ENCODE data around the gene ERC1. TPM values are rescaled to one million over a fixed set of nuclear protein-coding genes. Genes with fewer than 3 reads are reported as not detected.

Gene ERC1
- total and polyA plus RNA-seq, 7 donors: 5.4 to 97.8 (median 34.6) TPM

DNA sequence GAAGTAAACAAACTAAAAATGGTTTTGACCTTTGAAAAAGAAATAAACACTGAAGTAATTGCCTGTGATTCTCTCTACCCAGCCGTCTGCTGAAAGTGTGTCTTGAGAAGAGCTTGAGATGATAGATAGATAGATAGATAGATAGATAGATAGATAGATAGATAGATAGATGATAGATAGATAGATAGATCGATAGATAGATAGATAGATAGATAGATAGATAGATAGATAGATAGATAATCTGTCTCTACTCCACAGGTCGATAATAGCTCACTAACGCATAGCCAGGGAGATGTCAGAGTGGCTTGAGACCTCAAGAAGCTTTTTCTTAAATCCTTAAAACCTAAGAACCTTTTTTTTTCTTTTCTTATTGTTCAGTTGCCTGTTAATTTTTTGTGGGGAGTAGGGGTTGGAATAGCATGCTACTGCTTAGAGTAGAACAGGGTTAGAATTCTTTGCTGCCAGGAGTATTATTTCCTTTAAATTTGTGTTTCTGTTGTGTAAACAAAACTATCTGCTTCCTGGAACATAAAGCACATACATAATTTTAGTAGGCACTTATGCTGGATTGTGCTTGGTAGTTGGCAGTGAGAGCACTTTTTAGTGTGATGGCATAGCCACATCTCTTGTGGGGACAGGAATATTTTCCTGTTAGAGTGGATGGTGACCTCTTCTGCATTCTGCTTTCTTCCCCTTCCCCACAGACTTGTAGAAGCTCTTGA lies 433.8 kb downstream of the ERC1 start:
- DNase-seq: no peak
- H3K36me3 ChIP-seq: no peaks in the 10 kb centered on the region
- TF ChIP-seq POLR2A (IDR thresholded peaks at IDR 0.05): no peak
- TF ChIP-seq EP300 (IDR thresholded peaks at IDR 0.05): no peak
- no peak for TF ChIP-seq POLR2AphosphoS5 (IDR thresholded peaks at IDR 0.05)
- TF ChIP-seq, protein P1, sequence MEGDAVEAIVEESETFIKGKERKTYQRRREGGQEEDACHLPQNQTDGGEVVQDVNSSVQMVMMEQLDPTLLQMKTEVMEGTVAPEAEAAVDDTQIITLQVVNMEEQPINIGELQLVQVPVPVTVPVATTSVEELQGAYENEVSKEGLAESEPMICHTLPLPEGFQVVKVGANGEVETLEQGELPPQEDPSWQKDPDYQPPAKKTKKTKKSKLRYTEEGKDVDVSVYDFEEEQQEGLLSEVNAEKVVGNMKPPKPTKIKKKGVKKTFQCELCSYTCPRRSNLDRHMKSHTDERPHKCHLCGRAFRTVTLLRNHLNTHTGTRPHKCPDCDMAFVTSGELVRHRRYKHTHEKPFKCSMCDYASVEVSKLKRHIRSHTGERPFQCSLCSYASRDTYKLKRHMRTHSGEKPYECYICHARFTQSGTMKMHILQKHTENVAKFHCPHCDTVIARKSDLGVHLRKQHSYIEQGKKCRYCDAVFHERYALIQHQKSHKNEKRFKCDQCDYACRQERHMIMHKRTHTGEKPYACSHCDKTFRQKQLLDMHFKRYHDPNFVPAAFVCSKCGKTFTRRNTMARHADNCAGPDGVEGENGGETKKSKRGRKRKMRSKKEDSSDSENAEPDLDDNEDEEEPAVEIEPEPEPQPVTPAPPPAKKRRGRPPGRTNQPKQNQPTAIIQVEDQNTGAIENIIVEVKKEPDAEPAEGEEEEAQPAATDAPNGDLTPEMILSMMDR (IDR thresholded peaks at IDR 0.05): no peak
- intact Hi-C loops (cut with DNase I): no loop called here
- no peaks in the 10 kb centered on the region for H3K27me3 ChIP-seq
- H3K27ac ChIP-seq: no peak overlapping the region
- H3K4me1 ChIP-seq: peaks cover 0 to under 1% (median 0%) of the 10 kb centered on the region in 4 donors
- WGBS, 2 donors: 63 to 80% methylated on average over 4 of the region's 4 CpGs
- peaks cover 2 to 7% (median 6%) of the 10 kb centered on the region in 4 donors for H3K9me3 ChIP-seq
- H3K4me3 ChIP-seq: no peak overlapping the region

DNA sequence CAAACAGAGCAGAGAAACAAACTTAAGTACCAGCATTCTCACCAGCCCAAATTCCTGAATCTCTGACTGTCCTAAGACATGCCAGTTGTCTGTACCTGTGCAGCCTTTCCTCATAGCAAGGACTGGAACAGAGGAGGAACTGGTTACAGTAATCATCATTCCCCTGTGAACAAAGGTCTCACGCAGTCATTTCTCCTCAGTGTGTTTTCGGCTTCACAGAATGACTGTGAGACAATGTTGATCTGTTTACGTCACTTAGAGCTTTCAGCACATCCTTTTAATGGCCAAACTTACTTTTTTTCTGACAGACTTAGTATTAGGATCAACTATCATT lies 434.3 kb downstream of the ERC1 start:
- Histone ChIP-seq H3K27me3 (no peaks in the 10 kb centered on the region), H3K4me1 (peaks cover 0 to 5% (median 0%) of the 10 kb centered on the region in 4 donors), H3K36me3 (no peaks in the 10 kb centered on the region), H3K9me3 (peaks cover 2 to 7% (median 6%) of the 10 kb centered on the region in 4 donors), H3K27ac (no peak overlapping the region), H3K4me3 (no peak overlapping the region)
- no peak for DNase-seq
- intact Hi-C loops (cut with DNase I): no loop called here
- TF ChIP-seq EP300 (IDR thresholded peaks at IDR 0.05) (no peak), POLR2AphosphoS5 (IDR thresholded peaks at IDR 0.05) (no peak), POLR2A (IDR thresholded peaks at IDR 0.05) (no peak)
- TF ChIP-seq, protein P1 (IDR thresholded peaks at IDR 0.05): no peak
- WGBS, 2 donors: 89 to 90% methylated on average over 3 of the region's 3 CpGs

DNA sequence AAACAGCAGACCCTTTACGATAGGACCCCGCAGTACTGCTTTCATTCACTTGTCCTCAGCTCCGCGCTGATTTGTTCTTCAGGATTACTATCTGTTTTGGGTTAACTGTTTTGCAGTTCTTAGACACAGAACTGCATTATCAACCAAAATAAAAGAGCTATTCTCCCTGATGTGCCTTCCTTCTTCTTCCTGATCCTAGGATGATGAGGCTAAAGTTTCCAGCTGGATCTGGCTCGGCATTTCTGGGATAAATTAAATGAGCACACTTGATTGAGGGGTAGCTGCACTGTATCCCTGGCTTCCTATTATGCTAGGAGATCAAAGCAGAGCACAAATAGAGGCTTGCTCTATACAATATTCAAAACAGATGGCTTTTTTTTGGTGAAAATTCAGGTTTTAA lies 437.6 kb downstream of the ERC1 start:
- no peak for DNase-seq
- 94 to 95% methylated on average over 5 of the region's 5 CpGs for WGBS, 2 donors

GRCh38 chr12:1429980-1430379 lies 439.0 kb downstream of the ERC1 start:
- Histone ChIP-seq H3K9me3 (no peaks in the 10 kb centered on the region), H3K27me3 (no peaks in the 10 kb centered on the region), H3K4me3 (no peak overlapping the region), H3K4me1 (peaks cover 0 to 8% (median 2%) of the 10 kb centered on the region in 4 donors), H3K36me3 (no peaks in the 10 kb centered on the region), H3K27ac (no peak overlapping the region)
- no peak for DNase-seq
- no peak for TF ChIP-seq POLR2A (IDR thresholded peaks at IDR 0.05)
- TF ChIP-seq, protein P1 (IDR thresholded peaks at IDR 0.05): no peak
- no peak for TF ChIP-seq EP300 (IDR thresholded peaks at IDR 0.05)
- no peak for TF ChIP-seq POLR2AphosphoS5 (IDR thresholded peaks at IDR 0.05)
- 86 to 89% methylated on average over 4 of the region's 4 CpGs for WGBS, 2 donors
- intact Hi-C loops (cut with DNase I): no loop called here

More for the DNA sequence above, 437.6 kb downstream of the ERC1 start:
- Histone ChIP-seq H3K9me3 (no peaks in the 10 kb centered on the region), H3K36me3 (no peaks in the 10 kb centered on the region), H3K4me3 (no peak overlapping the region), H3K4me1 (peaks cover 0 to 8% (median 0%) of the 10 kb centered on the region in 4 donors), H3K27ac (no peak overlapping the region), H3K27me3 (no peaks in the 10 kb centered on the region)
- TF ChIP-seq EP300 (IDR thresholded peaks at IDR 0.05) (no peak), POLR2AphosphoS5 (IDR thresholded peaks at IDR 0.05) (no peak), POLR2A (IDR thresholded peaks at IDR 0.05) (no peak)
- TF ChIP-seq, protein P1 (IDR thresholded peaks at IDR 0.05): no peak
- intact Hi-C loops (cut with DNase I): no loop called here
